H1 (cell line): ENCODE results near the gene MACROD1. TPM values are rescaled to one million over a fixed set of nuclear protein-coding genes. Genes with fewer than 3 reads are reported as not detected.
"Not testable (repeated sequence)": the region's sequence is repeated elsewhere in the genome, so short reads cannot be mapped to it uniquely, and the experiment has no call there.

Experiments
- CTCF ChIA-PET: fragments of 300-600 bp; sonication (Branson Sonifier 250); formaldehyde crosslinking; loops from one replicate; lab custom pipeline; 2021; ENCODE audit not compliant: partially characterized antibody; lab: Charles Lee
- POLR2A ChIA-PET: fragments of 300-600 bp; sonication (Branson Sonifier 250); formaldehyde crosslinking; loops from one replicate; lab custom pipeline; 2021; ENCODE audit warnings: inconsistent platforms; ENCODE audit not compliant: partially characterized antibody; lab: Charles Lee
- DNase-seq, 2 experiments: peaks; one replicate each; pipeline versions ENCODE4 v3.0.0 to v3.0.0-alpha.2; 2010 to 2022; ENCODE audit warnings: low spot score in 2 of 2, low read depth in 1 of 2, mixed read lengths in 1 of 2
- FAIRE-seq: peaks from 2 replicates; lab custom pipeline; 2011; peaks lifted over from hg19 to GRCh38; lab: Jason Lieb, UNC
- H2AFZ ChIP-seq: 2 replicates; pipeline ENCODE4 v1.8.1; 2012; ENCODE audit warnings: low read length, inconsistent platforms
- H2AK5ac ChIP-seq: 2 replicates; pipeline ENCODE4 v1.6.1; 2013; ENCODE audit warnings: low read depth, low read length
- H2BK120ac ChIP-seq: replicated peaks from 2 replicates; pipeline ENCODE3; 2013; ENCODE audit warnings: low read depth, low read length, inconsistent platforms
- H2BK12ac ChIP-seq: 2 replicates; pipeline ENCODE4 v1.6.1; 2013; ENCODE audit warnings: low read depth, low read length
- H2BK15ac ChIP-seq: 2 replicates; pipeline ENCODE4 v1.6.1; 2013; ENCODE audit warnings: low read length
- H2BK20ac ChIP-seq: 2 replicates; pipeline ENCODE4 v1.6.1; 2013; ENCODE audit warnings: low read length
- H2BK5ac ChIP-seq: 2 replicates; pipeline ENCODE4 v1.6.1; 2013; ENCODE audit warnings: low read depth, low read length
- H3K14ac ChIP-seq: 2 replicates; pipeline ENCODE4 v1.6.1; 2013; ENCODE audit warnings: inconsistent platforms; ENCODE audit not compliant: insufficient read length
- H3K18ac ChIP-seq: 2 replicates; pipeline ENCODE4 v1.6.1; 2013; ENCODE audit warnings: low read length; ENCODE audit errors: extremely low read depth
- H3K23ac ChIP-seq: 2 replicates; pipeline ENCODE4 v1.6.1; 2013; ENCODE audit warnings: inconsistent platforms; ENCODE audit not compliant: insufficient read length
- H3K23me2 ChIP-seq: 2 replicates; pipeline ENCODE4 v1.6.1; 2013; ENCODE audit warnings: low read depth, low read length
- H3K27ac ChIP-seq: 2 replicates; pipeline ENCODE4 v1.6.1; 2011; ENCODE audit warnings: low read depth, low read length, inconsistent platforms
- H3K27me3 ChIP-seq, 4 experiments: replicated peaks in 1 of 4; 1 replicate in 1 of 4; 2 replicates in 3 of 4; pipeline versions ENCODE4 v1.6.1 to v1.8.1; 2011 to 2013; ENCODE audit warnings: low read length in 3 of 4, mild to moderate bottlenecking in 3 of 4, inconsistent platforms in 2 of 4, mixed read lengths in 2 of 4, moderate library complexity in 1 of 4; ENCODE audit not compliant: control insufficient read depth in 3 of 4, insufficient read depth in 3 of 4; ENCODE audit errors: extremely low read depth in 1 of 4
- H3K36me3 ChIP-seq, 4 experiments: 2 replicates each; pipeline versions ENCODE4 v1.6.1 to v1.8.1; 2011 to 2013; ENCODE audit warnings: mild to moderate bottlenecking in 4 of 4, low read length in 3 of 4, moderate library complexity in 2 of 4, control low read depth in 1 of 4, inconsistent platforms in 1 of 4; ENCODE audit not compliant: insufficient read depth in 4 of 4, control insufficient read depth in 2 of 4
- H3K4ac ChIP-seq: replicated peaks from 2 replicates; pipeline ENCODE3; 2013; ENCODE audit warnings: low read length, low read depth, mixed read lengths, inconsistent platforms; ENCODE audit not compliant: insufficient read length
- H3K4me1 ChIP-seq, 4 experiments: replicated peaks in 1 of 4; 1 replicate in 1 of 4; 2 replicates in 3 of 4; pipeline versions ENCODE4 v1.6.1 to v1.8.1; 2011 to 2013; ENCODE audit warnings: low read length in 3 of 4, inconsistent platforms in 2 of 4, mixed read lengths in 1 of 4; ENCODE audit not compliant: insufficient read depth in 4 of 4, control insufficient read depth in 3 of 4
- H3K4me2 ChIP-seq, 2 experiments: 2 replicates each; pipeline versions ENCODE4 v1.6.1 to v1.8.1; 2011 to 2013; ENCODE audit warnings: low read depth in 2 of 2, low read length in 2 of 2, control low read depth in 1 of 2, inconsistent platforms in 1 of 2, mild to moderate bottlenecking in 1 of 2; ENCODE audit not compliant: insufficient read depth in 1 of 2
- H3K4me3 ChIP-seq, 4 experiments: fragments of 200-600, 300-600 bp in 1 of 4; sonication (generic), shearing (Covaris generic), sonication (Bioruptor Twin) in 1 of 4; 2 replicates each; pipeline versions ENCODE4 v1.5.1 to v1.8.1; 2011 to 2016; ENCODE audit warnings: low read length in 4 of 4, low read depth in 3 of 4, control low read depth in 2 of 4, inconsistent platforms in 2 of 4, mild to moderate bottlenecking in 2 of 4, mixed read lengths in 1 of 4, moderate library complexity in 1 of 4; ENCODE audit not compliant: insufficient read depth in 2 of 4; ENCODE audit errors: extremely low read depth in 1 of 4
- H3K56ac ChIP-seq: replicated peaks from 2 replicates; pipeline ENCODE3; 2013; ENCODE audit warnings: low read depth, mild to moderate bottlenecking, mixed read lengths, low read length, inconsistent platforms; ENCODE audit not compliant: insufficient read length
- H3K79me1 ChIP-seq: 2 replicates; pipeline ENCODE4 v1.6.1; 2013; ENCODE audit warnings: low read depth, low read length, control low read depth
- H3K79me2 ChIP-seq, 2 experiments: 2 replicates each; pipeline versions ENCODE4 v1.6.1 to v1.8.1; 2012 to 2013; ENCODE audit warnings: low read length in 2 of 2, mild to moderate bottlenecking in 2 of 2, inconsistent platforms in 1 of 2; ENCODE audit not compliant: insufficient read depth in 2 of 2, control insufficient read depth in 1 of 2
- H3K9ac ChIP-seq, 4 experiments: replicated peaks in 1 of 4; 1 replicate in 1 of 4; 2 replicates in 3 of 4; pipeline versions ENCODE4 v1.6.1 to v1.8.1; 2011 to 2013; ENCODE audit warnings: low read depth in 3 of 4, low read length in 3 of 4, control low read depth in 2 of 4, mild to moderate bottlenecking in 2 of 4, moderate library complexity in 2 of 4, inconsistent platforms in 1 of 4; ENCODE audit errors: extremely low read depth in 1 of 4
- H3K9me3 ChIP-seq, 2 experiments: 2 replicates each; pipeline versions ENCODE4 v1.6.1 to v1.8.1; 2012 to 2013; ENCODE audit warnings: mild to moderate bottlenecking in 2 of 2, moderate library complexity in 2 of 2, control low read depth in 1 of 2, inconsistent platforms in 1 of 2, low read depth in 1 of 2, low read length in 1 of 2, mixed read lengths in 1 of 2; ENCODE audit not compliant: insufficient read depth in 2 of 2
- H4K20me1 ChIP-seq, 2 experiments: replicated peaks in 1 of 2; 2 replicates each; pipeline versions ENCODE3 to v1.8.1; 2011 to 2013; ENCODE audit warnings: inconsistent platforms in 2 of 2, low read length in 2 of 2, mild to moderate bottlenecking in 1 of 2; ENCODE audit not compliant: insufficient read depth in 2 of 2, control insufficient read depth in 1 of 2
- H4K5ac ChIP-seq: 2 replicates; pipeline ENCODE4 v1.6.1; 2013; ENCODE audit warnings: low read length, low read depth, mixed read lengths, inconsistent platforms; ENCODE audit not compliant: insufficient read length
- H4K8ac ChIP-seq: 2 replicates; pipeline ENCODE4 v1.8.0; 2013; ENCODE audit warnings: mild to moderate bottlenecking, moderate library complexity, low read length, inconsistent platforms; ENCODE audit not compliant: insufficient read depth; ENCODE audit errors: extremely low read depth
- H4K91ac ChIP-seq: replicated peaks from 2 replicates; pipeline ENCODE3; 2013; ENCODE audit warnings: low read length, mixed read lengths, inconsistent platforms; ENCODE audit not compliant: insufficient read length
- WGBS, 2 experiments: shearing (Covaris generic) in 1 of 2; methylation state at CpG; one replicate each; pipeline versions ENCODE4 v1.1.6 to v1.1.7; 2013 to 2015; ENCODE audit warnings: low lambda C conversion rate in 2 of 2, mixed read lengths in 2 of 2, inconsistent platforms in 1 of 2, low coverage in 1 of 2, missing lambda C conversion rate in 1 of 2; ENCODE audit not compliant: insufficient replicate concordance in 2 of 2, insufficient coverage in 1 of 2, insufficient read length in 1 of 2; ENCODE audit errors: extremely low coverage in 1 of 2, missing lambda C conversion rate in 1 of 2; 5-methylcytosine and 5-hydroxymethylcytosine counted together
- polyA plus RNA-seq, 7 experiments: library from polyadenylated mRNA; depleted of rRNA in 3 of 7; stranded (reverse) in 5 of 7; unstranded in 2 of 7; fragments of >200 nt in 5 of 7; fragments of 200-250 nt in 2 of 7; gene quantifications; 1 replicate in 5 of 7; 2 replicates in 1 of 7; 4 replicates in 1 of 7; pipeline versions ENCODE4 v1.2.1 to v1.2.3, GENCODE V29; 2011 to 2013; ENCODE audit warnings: missing spikeins in 2 of 7, mixed read lengths in 2 of 7
- total RNA-seq: library from RNA; stranded (reverse); fragmentation: NEBNext Ultra II Directional; extraction: Animal tissue kit (Norgen Biotek cat#: 25700); gene quantifications from 2 replicates; pipeline ENCODE4 v1.2.1, GENCODE V29; 2021

Gene MACROD1
- total and polyA plus RNA-seq, 2 of the 8 experiments (the other 6 are each of a cell fraction or from before 2014, with no cell fraction given): 19.5 to 34.1 TPM

- not testable (repeated sequence) for H2BK12ac ChIP-seq, FAIRE-seq, H2BK5ac ChIP-seq, H2BK20ac ChIP-seq, H3K27me3 ChIP-seq, H3K9me3 ChIP-seq, H3K79me2 ChIP-seq, H4K91ac ChIP-seq, H3K9ac ChIP-seq, H3K14ac ChIP-seq, H3K4me2 ChIP-seq, H4K8ac ChIP-seq, H3K36me3 ChIP-seq, H2AK5ac ChIP-seq, H2AFZ ChIP-seq, H2BK120ac ChIP-seq, H4K5ac ChIP-seq, H3K18ac ChIP-seq, DNase-seq, H3K4ac ChIP-seq, H3K27ac ChIP-seq, H3K56ac ChIP-seq, H3K23ac ChIP-seq, H2BK15ac ChIP-seq, H3K79me1 ChIP-seq, H3K4me3 ChIP-seq
- Histone ChIP-seq H3K4me1 (peaks cover 0 to 11% (median 9%) of the 10 kb centered on the region in 4 experiments; a peak in 6 of 7 replicates), H3K23me2 (peaks cover 10% of the 10 kb centered on the region; the same call in 1 of the 2 replicates), H4K20me1 (peaks cover 3 to 12% of the 10 kb centered on the region in 2 experiments)
- ChIA-PET CTCF (interaction anchor here (0.6 to 5.5 kb wide), 8 partner anchors 10 to 487 kb away, joined by 3 to 50 read pairs (median 3); partner anchors contain the start of gene PLCB3), POLR2A (interaction anchor here (1.0 to 4.6 kb wide), 4 partner anchors 9 to 27 kb away, joined by 3 to 33 read pairs (median 4); no protein-coding TSS in a partner anchor)
- 95% methylated on average over 16 of the region's 16 CpGs; no CpG with 5 or more reads in 1 of the 2 experiments for WGBS, 2 experiments
Measured at GRCh38 chr11:64162769-64163168, 3.1 kb downstream of the MACROD1 start.
